ENCODE results near the gene PC.

PC gene

GRCh38 chr11:66978717-66979116, 20.5 kb upstream of the PC start:
- no peak for TF ChIP-seq CTCF (IDR thresholded peaks at IDR 0.05; ENCODE audit: extremely low read depth, insufficient read depth, missing control alignments)
- no peak for DNase-seq (ENCODE audit: low spot score)
- in situ Hi-C loops (cut with MboI; ENCODE audit: low pct_unique_long_range_greater_than_20kb, low sequenced_read_pairs, unreplicated experiment), result no loop called here

GRCh38 chr11:66978229-66978628, 20.0 kb upstream of the PC start:
- no peak for TF ChIP-seq CTCF (IDR thresholded peaks at IDR 0.05; ENCODE audit: extremely low read depth, insufficient read depth, missing control alignments)
- DNase-seq (ENCODE audit: low spot score), result no peak
- in situ Hi-C loops (cut with MboI; ENCODE audit: low pct_unique_long_range_greater_than_20kb, low sequenced_read_pairs, unreplicated experiment), result no loop called here

- in situ Hi-C loops (cut with MboI; ENCODE audit: low pct_unique_long_range_greater_than_20kb, low sequenced_read_pairs, unreplicated experiment), result no loop called here
- no peak for DNase-seq (ENCODE audit: low spot score)
- no peak for TF ChIP-seq CTCF (IDR thresholded peaks at IDR 0.05; ENCODE audit: extremely low read depth, insufficient read depth, missing control alignments)
These were observed 18.7 kb upstream of the PC start for GRCh38 chr11:66976925-66977324.

GRCh38 chr11:66976028-66976467, 17.9 kb upstream of the PC start:
- TF ChIP-seq CTCF (IDR thresholded peaks at IDR 0.05; ENCODE audit: extremely low read depth, insufficient read depth, missing control alignments), result peak; percentile 57
- peak; percentile 56 for DNase-seq (ENCODE audit: low spot score)
- in situ Hi-C loops (cut with MboI; ENCODE audit: low pct_unique_long_range_greater_than_20kb, low sequenced_read_pairs, unreplicated experiment), result no loop called here

- in situ Hi-C loops (cut with MboI; ENCODE audit: low pct_unique_long_range_greater_than_20kb, low sequenced_read_pairs, unreplicated experiment), result no loop called here
- no peak for DNase-seq (ENCODE audit: low spot score)
- TF ChIP-seq CTCF (IDR thresholded peaks at IDR 0.05; ENCODE audit: extremely low read depth, insufficient read depth, missing control alignments), result no peak
These were observed 17.3 kb upstream of the PC start for GRCh38 chr11:66975405-66976027.

- in situ Hi-C loops (cut with MboI; ENCODE audit: low pct_unique_long_range_greater_than_20kb, low sequenced_read_pairs, unreplicated experiment), result no loop called here
- DNase-seq (ENCODE audit: low spot score), result no peak
- TF ChIP-seq CTCF (IDR thresholded peaks at IDR 0.05; ENCODE audit: extremely low read depth, insufficient read depth, missing control alignments), result no peak
These were observed 16.7 kb upstream of the PC start, which contains the start of gene C11orf86 for GRCh38 chr11:66974724-66975404. TSS of gene C11orf86 (plus strand) at chr11:66975304. CDS start at chr11:66975363, 59 bp downstream.

Measured in GM13977 (cell line).